HEK293 (cell line): ENCODE data around the gene SOWAHA.
A peak's percentile ranks its signal among the peaks of the same experiment; 100 is the strongest.

ENCODE experiments used
- CTCF ChIA-PET: fragments of 350-600 bp; formaldehyde crosslinking; extraction: SDS; loops from one replicate; lab custom pipeline; 2021; ENCODE audit warnings: antibody characterized with exemption; lab: Yijun Ruan, JAX
- POLR2A ChIA-PET: fragments of 300-600 bp; formaldehyde crosslinking; extraction: SDS; loops from one replicate; lab custom pipeline; 2020; ENCODE audit warnings: antibody characterized with exemption, inconsistent platforms; lab: Yijun Ruan, JAX
- H3K27ac ChIP-seq: fragments of 200-500 bp; sonication (Bioruptor generic); 2 replicates; pipeline ENCODE4 v1.5.1; 2014; ENCODE audit warnings: low read depth, low read length, control low read depth, inconsistent platforms; ENCODE audit errors: extremely low read depth
- H3K36me3 ChIP-seq, 2 experiments: fragments of 200-500 bp in 1 of 2; sonication (Bioruptor generic) in 1 of 2; 1 replicate in 1 of 2; 2 replicates in 1 of 2; pipeline ENCODE4 v1.5.1; 2014 to 2017; ENCODE audit warnings: inconsistent platforms in 2 of 2, low read length in 2 of 2; ENCODE audit not compliant: control insufficient read depth in 2 of 2, insufficient read depth in 1 of 2
- H3K4me1 ChIP-seq: fragments of 200-500 bp; sonication (Bioruptor generic); 2 replicates; pipeline ENCODE4 v1.5.1; 2014; ENCODE audit warnings: mild to moderate bottlenecking, low read length, inconsistent platforms; ENCODE audit not compliant: control insufficient read depth, insufficient read depth
- H3K4me3 ChIP-seq: 2 replicates; pipeline ENCODE4 v1.5.1; 2011; ENCODE audit warnings: low read depth, mild to moderate bottlenecking, control low read depth, low read length, moderate library complexity
- H3K9me3 ChIP-seq: fragments of 200-500 bp; sonication (Bioruptor generic); 2 replicates; pipeline ENCODE4 v1.5.1; 2014; ENCODE audit warnings: low read depth, low read length, inconsistent platforms; ENCODE audit not compliant: control insufficient read depth, insufficient read depth
- GLIS1 ChIP-seq: fragments of 450-650 bp; formaldehyde crosslinking; IDR thresholded peaks from 2 replicates; pipeline ENCODE4 v1.5.1; 2016; ENCODE audit warnings: missing biosample characterization, missing genetic modification characterization
- SETDB1 ChIP-seq: IDR thresholded peaks from one replicate; pipeline ENCODE4 v1.6.1; 2017; ENCODE audit warnings: mild to moderate bottlenecking, low read length, moderate library complexity, mixed read lengths; ENCODE audit not compliant: insufficient read length
- SP2 ChIP-seq: fragments of 450-650 bp; formaldehyde crosslinking; IDR thresholded peaks from 2 replicates; pipeline ENCODE4 v1.5.1; 2016; ENCODE audit warnings: missing biosample characterization, missing genetic modification characterization
- YY1 ChIP-seq: fragments of 450-650 bp; formaldehyde crosslinking; IDR thresholded peaks from 2 replicates; pipeline ENCODE4 v1.5.1; 2018; ENCODE audit warnings: missing biosample characterization, missing genetic modification characterization
- ZBTB1 ChIP-seq: fragments of 450-650 bp; formaldehyde crosslinking; IDR thresholded peaks from 2 replicates; pipeline ENCODE4 v1.5.1; 2016; ENCODE audit warnings: missing biosample characterization, missing genetic modification characterization
- ZBTB48 ChIP-seq: fragments of 450-650 bp; formaldehyde crosslinking; IDR thresholded peaks from 2 replicates; pipeline ENCODE4 v1.5.1; 2016; ENCODE audit warnings: missing biosample characterization, missing genetic modification characterization
- ZIC2 ChIP-seq: fragments of 450-650 bp; formaldehyde crosslinking; IDR thresholded peaks from 2 replicates; pipeline ENCODE4 v1.5.1; 2016; ENCODE audit warnings: missing biosample characterization, missing genetic modification characterization
- ZNF121 ChIP-seq: fragments of 450-650 bp; formaldehyde crosslinking; IDR thresholded peaks from 2 replicates; pipeline ENCODE4 v1.5.1; 2016; ENCODE audit warnings: missing biosample characterization, missing genetic modification characterization
- ZNF184 ChIP-seq: fragments of 450-650 bp; IDR thresholded peaks from 2 replicates; pipeline ENCODE4 v1.5.1; 2018; ENCODE audit warnings: missing biosample characterization, mild to moderate bottlenecking, missing genetic modification characterization
- ZNF324 ChIP-seq: fragments of 450-650 bp; formaldehyde crosslinking; IDR thresholded peaks from 2 replicates; pipeline ENCODE4 v1.5.1; 2016; ENCODE audit warnings: missing biosample characterization, missing genetic modification characterization
- ZNF510 ChIP-seq: fragments of 450-650 bp; formaldehyde crosslinking; IDR thresholded peaks from 2 replicates; pipeline ENCODE4 v1.5.1; 2018; ENCODE audit warnings: mild to moderate bottlenecking, missing genetic modification characterization, missing biosample characterization; ENCODE audit not compliant: insufficient replicate concordance
- ZNF514 ChIP-seq: fragments of 450-650 bp; formaldehyde crosslinking; IDR thresholded peaks from 2 replicates; pipeline ENCODE4 v1.5.1; 2016; ENCODE audit warnings: missing biosample characterization, missing genetic modification characterization
- ZNF548 ChIP-seq: fragments of 450-650 bp; formaldehyde crosslinking; IDR thresholded peaks from 2 replicates; pipeline ENCODE4 v1.5.1; 2016; ENCODE audit warnings: missing biosample characterization, missing genetic modification characterization
- ZNF624 ChIP-seq: fragments of 450-650 bp; formaldehyde crosslinking; IDR thresholded peaks from 2 replicates; pipeline ENCODE4 v1.5.1; 2017; ENCODE audit warnings: missing biosample characterization, missing genetic modification characterization
- ZNF76 ChIP-seq: fragments of 450-650 bp; formaldehyde crosslinking; IDR thresholded peaks from 2 replicates; pipeline ENCODE4; 2016; ENCODE audit warnings: low read depth, missing biosample characterization, missing genetic modification characterization, borderline replicate concordance
- TF ChIP-seq, protein P1 (sequence below): fragments of 450-650 bp; formaldehyde crosslinking; IDR thresholded peaks from 2 replicates; pipeline ENCODE4 v1.5.1; 2017; ENCODE audit warnings: missing biosample characterization, missing genetic modification characterization
- TF ChIP-seq, protein P2 (sequence below): fragments of 450-650 bp; formaldehyde crosslinking; IDR thresholded peaks from 2 replicates; pipeline ENCODE4 v1.5.1; 2016; ENCODE audit warnings: missing biosample characterization, missing genetic modification characterization
- TF ChIP-seq, protein P3 (sequence below): fragments of 450-650 bp; formaldehyde crosslinking; IDR thresholded peaks from 2 replicates; pipeline ENCODE4 v1.5.1; 2016; ENCODE audit warnings: missing biosample characterization, missing genetic modification characterization
- TF ChIP-seq, protein P4 (sequence below): fragments of 450-650 bp; formaldehyde crosslinking; IDR thresholded peaks from 2 replicates; pipeline ENCODE4 v1.5.1; 2017; ENCODE audit warnings: missing biosample characterization, missing genetic modification characterization

The SOWAHA gene

DNA sequence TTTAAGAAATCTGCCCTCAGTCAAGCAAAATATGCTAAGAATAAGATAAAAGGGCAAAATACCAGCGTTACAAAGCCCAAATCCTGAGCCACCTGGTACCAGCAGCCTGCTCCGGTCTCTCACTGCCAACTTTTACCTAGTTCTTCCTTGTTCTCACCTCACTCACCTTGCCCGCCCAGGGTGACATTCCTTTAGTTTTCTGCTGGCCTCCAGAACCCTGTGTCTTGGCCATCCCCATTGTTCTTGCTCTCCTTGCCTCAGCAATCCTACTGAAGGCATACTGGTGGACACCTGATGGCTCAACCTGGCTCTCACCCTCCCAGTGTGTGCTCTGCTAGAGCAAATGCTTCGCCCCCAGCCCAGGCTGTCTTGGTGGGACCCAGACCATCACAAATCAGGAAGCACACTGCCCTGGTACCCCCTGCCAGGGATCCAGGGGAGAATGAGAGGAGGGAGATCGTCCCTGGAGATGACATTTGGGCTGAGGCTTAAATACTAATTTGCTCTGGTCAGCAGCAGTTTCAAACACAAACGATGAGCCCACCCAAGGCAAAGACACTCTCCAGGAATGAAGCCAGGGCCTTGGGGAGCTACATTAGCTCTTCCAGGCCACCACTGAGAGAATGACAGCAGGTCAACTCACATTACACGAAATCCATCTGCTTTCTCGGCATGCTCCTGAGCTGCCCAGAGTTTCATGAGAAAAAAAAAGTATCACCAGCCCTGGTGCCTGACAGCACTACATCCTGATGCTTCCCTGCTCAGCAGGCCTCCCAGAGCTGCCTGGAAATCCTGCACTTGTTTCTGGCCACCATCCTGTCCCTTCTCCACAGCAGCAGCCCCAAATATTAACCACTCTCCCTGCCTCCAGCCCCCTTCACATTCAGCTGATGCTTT is 23.9 kb upstream of the SOWAHA start:
- Histone ChIP-seq H3K9me3 (no peaks in the 10 kb centered on the region), H3K36me3 (no peaks in the 10 kb centered on the region), H3K27ac (no peak overlapping the region), H3K4me1 (no peaks in the 10 kb centered on the region), H3K4me3 (no peak overlapping the region)
- ChIA-PET CTCF (interaction anchor here (0.6 to 0.9 kb wide), 2 partner anchors 31 to 40 kb away, joined by 3 read pairs; no protein-coding TSS in a partner anchor), POLR2A (interaction anchor here (0.8 kb wide), 1 partner anchor 52 kb away, joined by 3 read pairs; the partner anchor contains the start of gene KIF3A)
- TF ChIP-seq ZNF510 (no peak), ZNF76 (tag by site-specific recombination) (no peak), GLIS1 (tag by site-specific recombination) (peak; percentile 93), ZIC2 (tag by site-specific recombination) (peak; percentile 98)
- TF ChIP-seq, protein P1, sequence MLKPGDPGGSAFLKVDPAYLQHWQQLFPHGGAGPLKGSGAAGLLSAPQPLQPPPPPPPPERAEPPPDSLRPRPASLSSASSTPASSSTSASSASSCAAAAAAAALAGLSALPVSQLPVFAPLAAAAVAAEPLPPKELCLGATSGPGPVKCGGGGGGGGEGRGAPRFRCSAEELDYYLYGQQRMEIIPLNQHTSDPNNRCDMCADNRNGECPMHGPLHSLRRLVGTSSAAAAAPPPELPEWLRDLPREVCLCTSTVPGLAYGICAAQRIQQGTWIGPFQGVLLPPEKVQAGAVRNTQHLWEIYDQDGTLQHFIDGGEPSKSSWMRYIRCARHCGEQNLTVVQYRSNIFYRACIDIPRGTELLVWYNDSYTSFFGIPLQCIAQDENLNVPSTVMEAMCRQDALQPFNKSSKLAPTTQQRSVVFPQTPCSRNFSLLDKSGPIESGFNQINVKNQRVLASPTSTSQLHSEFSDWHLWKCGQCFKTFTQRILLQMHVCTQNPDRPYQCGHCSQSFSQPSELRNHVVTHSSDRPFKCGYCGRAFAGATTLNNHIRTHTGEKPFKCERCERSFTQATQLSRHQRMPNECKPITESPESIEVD (tag by site-specific recombination) = no peak

DNA sequence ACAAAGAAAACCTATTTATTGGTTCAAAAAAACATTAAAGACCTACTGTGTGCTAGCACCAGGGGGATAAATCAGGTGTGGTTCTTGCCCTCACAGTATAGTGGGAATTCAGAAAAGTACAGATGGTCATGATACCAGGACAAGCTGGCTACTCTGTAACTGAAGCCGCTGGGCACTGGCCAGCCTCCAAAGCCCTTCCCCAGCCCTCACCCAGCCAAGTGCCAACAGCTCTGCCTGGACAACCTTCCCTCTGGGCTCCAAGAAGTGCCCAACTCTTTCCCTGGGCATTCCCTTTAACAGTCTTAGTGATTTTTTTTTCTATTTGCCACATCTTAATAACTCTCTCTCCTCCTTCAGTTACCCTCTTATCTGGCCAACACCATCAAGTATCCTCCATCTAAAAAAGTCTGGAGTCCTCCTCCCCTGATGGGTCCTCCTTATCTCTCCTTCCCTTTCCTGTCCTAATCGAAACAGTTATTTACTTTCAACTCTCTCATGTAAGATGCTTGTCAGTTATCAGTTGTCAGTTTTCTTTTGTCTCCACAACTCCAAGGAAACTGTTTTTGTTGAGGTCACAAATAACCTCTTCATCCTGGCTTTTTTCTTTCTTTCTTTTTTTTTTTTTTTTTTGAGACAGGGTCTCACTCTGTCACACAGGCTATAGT is 22.8 kb upstream of the SOWAHA start:
- H3K4me1 ChIP-seq = no peaks in the 10 kb centered on the region
- H3K9me3 ChIP-seq = no peaks in the 10 kb centered on the region
- no peak overlapping the region for H3K4me3 ChIP-seq
- H3K27ac ChIP-seq = no peak overlapping the region
- POLR2A ChIA-PET = interaction anchor here (0.8 kb wide), 1 partner anchor 53 kb away, joined by 3 read pairs; the partner anchor contains the start of gene KIF3A
- CTCF ChIA-PET = interaction anchor here (0.6 to 0.9 kb wide), 2 partner anchors 30 to 43 kb away, joined by 3 read pairs; partner anchors contain the start of gene CCNI2
- TF ChIP-seq ZBTB48 (tag by site-specific recombination) (no peak), YY1 (tag by site-specific recombination) (no peak), ZNF184 (tag by site-specific recombination) (no peak), ZBTB1 (tag by site-specific recombination) (no peak), SETDB1 (no peak), ZNF514 (tag by site-specific recombination) (no peak), SP2 (tag by site-specific recombination) (no peak)
- TF ChIP-seq, protein P2, sequence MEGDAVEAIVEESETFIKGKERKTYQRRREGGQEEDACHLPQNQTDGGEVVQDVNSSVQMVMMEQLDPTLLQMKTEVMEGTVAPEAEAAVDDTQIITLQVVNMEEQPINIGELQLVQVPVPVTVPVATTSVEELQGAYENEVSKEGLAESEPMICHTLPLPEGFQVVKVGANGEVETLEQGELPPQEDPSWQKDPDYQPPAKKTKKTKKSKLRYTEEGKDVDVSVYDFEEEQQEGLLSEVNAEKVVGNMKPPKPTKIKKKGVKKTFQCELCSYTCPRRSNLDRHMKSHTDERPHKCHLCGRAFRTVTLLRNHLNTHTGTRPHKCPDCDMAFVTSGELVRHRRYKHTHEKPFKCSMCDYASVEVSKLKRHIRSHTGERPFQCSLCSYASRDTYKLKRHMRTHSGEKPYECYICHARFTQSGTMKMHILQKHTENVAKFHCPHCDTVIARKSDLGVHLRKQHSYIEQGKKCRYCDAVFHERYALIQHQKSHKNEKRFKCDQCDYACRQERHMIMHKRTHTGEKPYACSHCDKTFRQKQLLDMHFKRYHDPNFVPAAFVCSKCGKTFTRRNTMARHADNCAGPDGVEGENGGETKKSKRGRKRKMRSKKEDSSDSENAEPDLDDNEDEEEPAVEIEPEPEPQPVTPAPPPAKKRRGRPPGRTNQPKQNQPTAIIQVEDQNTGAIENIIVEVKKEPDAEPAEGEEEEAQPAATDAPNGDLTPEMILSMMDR (tag by site-specific recombination) = no peak
- TF ChIP-seq, protein P3, sequence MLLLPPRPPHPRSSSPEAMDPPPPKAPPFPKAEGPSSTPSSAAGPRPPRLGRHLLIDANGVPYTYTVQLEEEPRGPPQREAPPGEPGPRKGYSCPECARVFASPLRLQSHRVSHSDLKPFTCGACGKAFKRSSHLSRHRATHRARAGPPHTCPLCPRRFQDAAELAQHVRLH = no peak
- H3K36me3 ChIP-seq = no peaks in the 10 kb centered on the region

DNA sequence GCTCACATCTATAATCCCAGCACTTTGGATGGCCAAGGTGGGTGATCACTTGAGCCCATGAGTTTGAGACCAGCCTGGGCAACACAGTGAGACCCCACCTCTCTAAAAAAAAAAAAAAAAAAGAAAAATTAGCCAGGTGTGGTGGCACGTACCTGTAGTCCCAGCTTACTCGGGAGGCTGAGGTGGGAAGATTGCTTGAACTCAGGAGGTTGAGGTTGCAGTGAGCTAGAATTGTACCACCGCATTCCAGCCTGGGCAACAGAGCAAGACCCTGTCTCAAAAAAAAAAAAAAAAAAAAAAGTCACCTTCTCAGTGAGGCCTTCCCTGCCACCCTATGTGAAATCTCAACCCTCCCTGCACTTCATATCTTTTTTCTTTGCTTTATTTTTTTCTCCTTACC is 22.1 kb upstream of the SOWAHA start:
- POLR2A ChIA-PET = no interaction called here
- no peak overlapping the region for H3K27ac ChIP-seq
- H3K4me3 ChIP-seq = no peak overlapping the region
- CTCF ChIA-PET = no interaction called here
- no peaks in the 10 kb centered on the region for H3K9me3 ChIP-seq
- H3K4me1 ChIP-seq = no peaks in the 10 kb centered on the region
- no peaks in the 10 kb centered on the region for H3K36me3 ChIP-seq
- no peak for TF ChIP-seq ZNF510
- TF ChIP-seq ZNF624 (tag by site-specific recombination) = no peak
- no peak for TF ChIP-seq ZNF324 (tag by site-specific recombination)
- TF ChIP-seq, protein P2 (tag by site-specific recombination) = no peak
- no peak for TF ChIP-seq ZNF548 (tag by site-specific recombination)
- TF ChIP-seq, protein P4, sequence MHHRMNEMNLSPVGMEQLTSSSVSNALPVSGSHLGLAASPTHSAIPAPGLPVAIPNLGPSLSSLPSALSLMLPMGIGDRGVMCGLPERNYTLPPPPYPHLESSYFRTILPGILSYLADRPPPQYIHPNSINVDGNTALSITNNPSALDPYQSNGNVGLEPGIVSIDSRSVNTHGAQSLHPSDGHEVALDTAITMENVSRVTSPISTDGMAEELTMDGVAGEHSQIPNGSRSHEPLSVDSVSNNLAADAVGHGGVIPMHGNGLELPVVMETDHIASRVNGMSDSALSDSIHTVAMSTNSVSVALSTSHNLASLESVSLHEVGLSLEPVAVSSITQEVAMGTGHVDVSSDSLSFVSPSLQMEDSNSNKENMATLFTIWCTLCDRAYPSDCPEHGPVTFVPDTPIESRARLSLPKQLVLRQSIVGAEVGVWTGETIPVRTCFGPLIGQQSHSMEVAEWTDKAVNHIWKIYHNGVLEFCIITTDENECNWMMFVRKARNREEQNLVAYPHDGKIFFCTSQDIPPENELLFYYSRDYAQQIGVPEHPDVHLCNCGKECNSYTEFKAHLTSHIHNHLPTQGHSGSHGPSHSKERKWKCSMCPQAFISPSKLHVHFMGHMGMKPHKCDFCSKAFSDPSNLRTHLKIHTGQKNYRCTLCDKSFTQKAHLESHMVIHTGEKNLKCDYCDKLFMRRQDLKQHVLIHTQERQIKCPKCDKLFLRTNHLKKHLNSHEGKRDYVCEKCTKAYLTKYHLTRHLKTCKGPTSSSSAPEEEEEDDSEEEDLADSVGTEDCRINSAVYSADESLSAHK = no peak
- TF ChIP-seq ZNF121 (tag by site-specific recombination) = peak; percentile 91
